Measurements from ENCODE around the gene ANXA11. TPM values are rescaled to one million over a fixed set of nuclear protein-coding genes. Genes with fewer than 3 reads are reported as not detected.
A peak's percentile ranks its signal among the peaks of the same experiment; 100 is the strongest.

The ANXA11 gene
- total RNA-seq, 2 experiments from 2014 or later: 153 to 159 TPM

- no peaks in the 10 kb centered on the region for H3K27me3 ChIP-seq (ENCODE audit: control insufficient read depth in 1 of 2, insufficient read depth in 2 of 2, low read length in 2 of 2)
- no peaks in the 10 kb centered on the region for H3K9me3 ChIP-seq (ENCODE audit: control insufficient read depth in 1 of 2, insufficient read depth in 1 of 2, low read length in 2 of 2)
- H3K4me3 ChIP-seq (ENCODE audit: low read length): no peak overlapping the region
- no peaks in the 10 kb centered on the region for H3K36me3 ChIP-seq (ENCODE audit: insufficient read depth, low read length)
- intact Hi-C loops (cut with DNase I, micrococcal nuclease): loop anchor here (5.0 to 10.0 kb wide), 5 partner anchors 61 to 763 kb away; partner anchors contain the start of genes TMEM254 (in 1 of the 2) and ZCCHC24 (in 1 of the 2)
- CTCF ChIA-PET: no interaction called here
- peaks cover 31% of the 10 kb centered on the region for H3K4me1 ChIP-seq (ENCODE audit: insufficient read depth, low read length)
- no peak for TF ChIP-seq CTCF (IDR thresholded peaks at IDR 0.05)
- Mint-ChIP-seq H3K9me3 (no peaks in the 10 kb centered on the region), H3K27ac (peak overlapping the region; percentile 42), H3K27me3 (no peaks in the 10 kb centered on the region), H3K4me1 (ENCODE audit: low read depth) (peaks cover 40% of the 10 kb centered on the region), H3K4me3 (peak overlapping the region; percentile 62), H3K36me3 (ENCODE audit: low read depth) (peaks cover 14% of the 10 kb centered on the region)
- H3K27ac ChIP-seq (ENCODE audit: low read depth in 1 of 2, low read length in 2 of 2): no peak overlapping the region
- ATAC-seq (ENCODE audit: poor library complexity): no peak
- DNase-seq: no peak
- POLR2A ChIA-PET: interaction anchor here (0.7 to 2.4 kb wide), 2 partner anchors 13 to 20 kb away, joined by 3 to 15 read pairs; no protein-coding TSS in a partner anchor
Measured at GRCh38 chr10:80207768-80208370, 2.5 kb upstream of the ANXA11 start.

- Histone ChIP-seq H3K27me3 (ENCODE audit: control insufficient read depth in 1 of 2, insufficient read depth in 2 of 2, low read length in 2 of 2) (no peaks in the 10 kb centered on the region), H3K4me1 (ENCODE audit: insufficient read depth, low read length) (peaks cover 47% of the 10 kb centered on the region), H3K9me3 (ENCODE audit: control insufficient read depth in 1 of 2, insufficient read depth in 1 of 2, low read length in 2 of 2) (no peaks in the 10 kb centered on the region), H3K27ac (ENCODE audit: low read depth in 1 of 2, low read length in 2 of 2) (peak overlapping the region; percentile 72 to 86), H3K36me3 (ENCODE audit: insufficient read depth, low read length) (peaks cover 7% of the 10 kb centered on the region), H3K4me3 (ENCODE audit: low read length) (peak overlapping the region; percentile 86)
- CTCF ChIA-PET: no interaction called here
- Mint-ChIP-seq H3K27me3 (no peaks in the 10 kb centered on the region), H3K4me1 (ENCODE audit: low read depth) (peaks cover 50% of the 10 kb centered on the region), H3K9me3 (no peaks in the 10 kb centered on the region), H3K36me3 (ENCODE audit: low read depth) (peaks cover 22% of the 10 kb centered on the region), H3K4me3 (peak overlapping the region; percentile 90), H3K27ac (peak overlapping the region; percentile 96)
- no peak for ATAC-seq (ENCODE audit: poor library complexity)
- intact Hi-C loops (cut with DNase I, micrococcal nuclease): loop anchor here (5.0 to 10.0 kb wide), 5 partner anchors 59 to 761 kb away; partner anchors contain the start of genes TMEM254 (in 1 of the 2) and ZCCHC24 (in 1 of the 2)
- TF ChIP-seq CTCF (IDR thresholded peaks at IDR 0.05): no peak
- no peak for DNase-seq
- POLR2A ChIA-PET: interaction anchor here (1.1 to 2.4 kb wide), 2 partner anchors 19 to 62 kb away, joined by 3 to 15 read pairs; no protein-coding TSS in a partner anchor
Measured at GRCh38 chr10:80206277-80206655, 929 bp upstream of the ANXA11 start.

GRCh38 chr10:80204677-80205476 lies 460 bp downstream of the ANXA11 start:
- no peak for TF ChIP-seq CTCF (IDR thresholded peaks at IDR 0.05)
- CTCF ChIA-PET: interaction anchor here (1.0 to 2.4 kb wide), 5 partner anchors 10 to 61 kb away, joined by 3 to 14 read pairs (median 3); no protein-coding TSS in a partner anchor
- Histone ChIP-seq H3K27me3 (ENCODE audit: control insufficient read depth in 1 of 2, insufficient read depth in 2 of 2, low read length in 2 of 2) (no peaks in the 10 kb centered on the region), H3K9me3 (ENCODE audit: control insufficient read depth in 1 of 2, insufficient read depth in 1 of 2, low read length in 2 of 2) (no peaks in the 10 kb centered on the region), H3K4me3 (ENCODE audit: low read length) (peak overlapping the region; percentile 86), H3K36me3 (ENCODE audit: insufficient read depth, low read length) (peaks cover 21% of the 10 kb centered on the region), H3K27ac (ENCODE audit: low read depth in 1 of 2, low read length in 2 of 2) (peak overlapping the region; percentile 49 to 72), H3K4me1 (ENCODE audit: insufficient read depth, low read length) (peaks cover 60% of the 10 kb centered on the region)
- DNase-seq (peak in 11 of 14 experiments; percentile 27 to 77 (median 40)), ATAC-seq (ENCODE audit: poor library complexity) (peak; percentile 40)
- Mint-ChIP-seq H3K27ac (peak overlapping the region; percentile 85), H3K36me3 (ENCODE audit: low read depth) (peaks cover 27% of the 10 kb centered on the region), H3K9me3 (no peaks in the 10 kb centered on the region), H3K27me3 (no peaks in the 10 kb centered on the region), H3K4me3 (peak overlapping the region; percentile 90), H3K4me1 (ENCODE audit: low read depth) (peaks cover 63% of the 10 kb centered on the region)
- intact Hi-C loops (cut with DNase I, micrococcal nuclease): loop anchor here (1.0 to 10.0 kb wide), 8 partner anchors 9 to 760 kb away; partner anchors contain the start of genes TMEM254 (in 1 of the 2) and ZCCHC24 (in 1 of the 2)
- POLR2A ChIA-PET: interaction anchor here (0.7 to 6.5 kb wide), 13 partner anchors 11 to 174 kb away, joined by 3 to 218 read pairs (median 5); partner anchors contain the start of gene TMEM254

All from CD4-positive, alpha-beta T cell (primary cell).